HCT116 (cell line): ENCODE data around the gene ISG20. TPM values are rescaled to one million over a fixed set of nuclear protein-coding genes. Genes with fewer than 3 reads are reported as not detected.

ENCODE experiments used
- ATAC-seq: fragments of 200-7000 bp; cut with Tn5 transposase; 2 replicates; pipeline ENCODE4 v1.9.1; 2020; ENCODE audit warnings: mild to moderate bottlenecking, moderate library complexity
- BruUV-seq: library from RNA; stranded (reverse); fragments of 400-500 nt; replicated peaks from 2 replicates; lab custom pipeline; 2021; lab: Mats Ljungman, UMichigan
- CTCF ChIA-PET: fragments of 300-600 bp; sonication (Branson Sonifier 250); formaldehyde crosslinking; loops from one replicate; lab custom pipeline; 2021; ENCODE audit warnings: antibody characterized with exemption; lab: Charles Lee
- POLR2A ChIA-PET: fragments of 300-600, 350-600 bp; sonication (Branson Sonifier 250); formaldehyde crosslinking; loops from one replicate; lab custom pipeline; 2021; ENCODE audit warnings: antibody characterized with exemption; lab: Charles Lee
- RAD21 ChIA-PET, 2 experiments: fragments of 300-600 bp; sonication (Branson Sonifier 250); formaldehyde crosslinking; loops; one replicate each; lab custom pipeline; 2023; ENCODE audit warnings: low total read pairs in 2 of 2; ENCODE audit not compliant: uncharacterized antibody in 2 of 2, unreplicated experiment in 2 of 2, low non-redundant PET in 1 of 2; lab: Charles Lee
- DNase-seq: peaks from one replicate; pipeline ENCODE4 v3.0.0-alpha.2; 2010; ENCODE audit warnings: low read depth, low spot score
- H2AFZ ChIP-seq: fragments of 200-600 bp; shearing (Covaris generic), sonication (generic); 2 replicates; pipeline ENCODE4 v1.6.1; 2017; ENCODE audit warnings: low read depth, mixed run types, mixed read lengths, antibody characterized with exemption, low read length; ENCODE audit not compliant: poor library complexity, severe bottlenecking
- H3K27ac ChIP-seq: 2 replicates; pipeline ENCODE4 v1.5.1; 2012; ENCODE audit warnings: low read depth, low read length
- H3K27me3 ChIP-seq: fragments of 200-600 bp; sonication (generic); 2 replicates; pipeline ENCODE4 v1.6.1; 2016; ENCODE audit warnings: mixed run types, low read length, mixed read lengths; ENCODE audit not compliant: insufficient read depth
- H3K36me3 ChIP-seq, 2 experiments: fragments of 200-500 bp in 1 of 2; fragments of 200-600 bp in 1 of 2; sonication (Bioruptor generic) in 1 of 2; sonication (generic) in 1 of 2; 2 replicates each; pipeline versions ENCODE4 v1.5.1 to v1.6.1; 2014 to 2016; ENCODE audit warnings: low read length in 2 of 2, inconsistent platforms in 1 of 2, mixed read lengths in 1 of 2, mixed run types in 1 of 2; ENCODE audit not compliant: insufficient read depth in 2 of 2, control insufficient read depth in 1 of 2
- H3K4me1 ChIP-seq, 2 experiments: fragments of 200-600 bp in 1 of 2; sonication (generic) in 1 of 2; 2 replicates each; pipeline versions ENCODE4 v1.5.1 to v1.6.1; 2012 to 2017; ENCODE audit warnings: low read length in 2 of 2, inconsistent platforms in 1 of 2, mild to moderate bottlenecking in 1 of 2, mixed read lengths in 1 of 2, mixed run types in 1 of 2, moderate library complexity in 1 of 2; ENCODE audit not compliant: insufficient read depth in 2 of 2, control insufficient read depth in 1 of 2
- H3K4me2 ChIP-seq: fragments of 200-600 bp; sonication (generic); 2 replicates; pipeline ENCODE4 v1.6.1; 2017; ENCODE audit warnings: mixed run types, low read length, mixed read lengths
- H3K4me3 ChIP-seq, 2 experiments: fragments of 200-600 bp in 1 of 2; sonication (generic) in 1 of 2; replicated peaks in 1 of 2; 2 replicates each; pipeline ENCODE4 v1.5.1; 2011 to 2016; ENCODE audit warnings: low read length in 2 of 2, control low read depth in 1 of 2, low read depth in 1 of 2, mild to moderate bottlenecking in 1 of 2, mixed read lengths in 1 of 2, mixed run types in 1 of 2
- H3K79me2 ChIP-seq: fragments of 200-600 bp; sonication (generic); 2 replicates; pipeline ENCODE4 v1.6.1; 2017; ENCODE audit warnings: mild to moderate bottlenecking, mixed run types, low read length, moderate library complexity, mixed read lengths; ENCODE audit not compliant: insufficient read depth
- H3K9ac ChIP-seq: fragments of 200-600 bp; sonication (generic); 2 replicates; pipeline ENCODE4 v1.6.1; 2016; ENCODE audit warnings: low read length, mixed read lengths
- H3K9me2 ChIP-seq: fragments of 200-600 bp; sonication (generic), shearing (Covaris generic); 2 replicates; pipeline ENCODE4 v1.6.1; 2017; ENCODE audit warnings: mixed run types, mild to moderate bottlenecking, moderate library complexity; ENCODE audit not compliant: insufficient read depth
- H3K9me3 ChIP-seq, 2 experiments: fragments of 200-500 bp in 1 of 2; fragments of 200-600 bp in 1 of 2; sonication (Bioruptor generic) in 1 of 2; sonication (generic) in 1 of 2; 2 replicates each; pipeline ENCODE4 v1.6.1; 2014 to 2017; ENCODE audit warnings: low read length in 2 of 2, mixed read lengths in 2 of 2, inconsistent platforms in 1 of 2, low read depth in 1 of 2, mild to moderate bottlenecking in 1 of 2, mixed run types in 1 of 2, moderate library complexity in 1 of 2; ENCODE audit not compliant: control insufficient read depth in 1 of 2, insufficient read depth in 1 of 2
- H4K20me1 ChIP-seq: fragments of 200-600 bp; sonication (generic), shearing (Covaris generic); 2 replicates; pipeline ENCODE4 v1.6.1; 2017; ENCODE audit warnings: mixed run types, mild to moderate bottlenecking, moderate library complexity; ENCODE audit not compliant: insufficient read depth
- EGR1 ChIP-seq: IDR thresholded peaks from 2 replicates; pipeline ENCODE4 v1.6.1; 2012; ENCODE audit warnings: low read depth
- ELF1 ChIP-seq: IDR thresholded peaks from 2 replicates; pipeline ENCODE4 v1.6.1; 2012; ENCODE audit warnings: low read depth, borderline replicate concordance
- EZH2 ChIP-seq: fragments of 200-600 bp; sonication (generic); IDR thresholded peaks from 2 replicates; pipeline ENCODE4 v1.6.1; 2017; ENCODE audit warnings: antibody characterized with exemption, mixed run types
- FOSL1 ChIP-seq: IDR thresholded peaks from 2 replicates; pipeline ENCODE4 v1.6.1; 2012; ENCODE audit warnings: low read depth
- POLR2A ChIP-seq: IDR thresholded peaks from 2 replicates; pipeline ENCODE4 v1.7.0; 2011; ENCODE audit warnings: borderline replicate concordance; ENCODE audit not compliant: insufficient read depth, insufficient read length; ENCODE audit errors: extremely low read depth
- POLR2AphosphoS5 ChIP-seq: IDR thresholded peaks from 2 replicates; pipeline ENCODE4 v1.6.1; 2011; ENCODE audit warnings: mild to moderate bottlenecking, low read depth, low read length, moderate library complexity
- RAD21 ChIP-seq: IDR thresholded peaks from 2 replicates; pipeline ENCODE4 v1.6.1; 2012; ENCODE audit warnings: low read depth, mild to moderate bottlenecking
- SP1 ChIP-seq: IDR thresholded peaks from 2 replicates; pipeline ENCODE4 v1.6.1; 2012; ENCODE audit warnings: low read depth
- SRF ChIP-seq: IDR thresholded peaks from 2 replicates; pipeline ENCODE4 v1.6.1; 2012; ENCODE audit warnings: low read depth
- intact Hi-C: fragments of 100-400 bp; cut with micrococcal nuclease; formaldehyde crosslinking; loops from 2 replicates; pipeline ENCODE4 v1.10.0; 2022
- total RNA-seq: library from RNA; stranded (reverse); gene quantifications from one replicate; pipeline ENCODE4 v1.2.1, GENCODE V29; 2021; ENCODE audit not compliant: unreplicated experiment
- TF ChIP-seq, protein P1 (sequence below): IDR thresholded peaks from 2 replicates; pipeline ENCODE4 v1.6.1; 2012
- TF ChIP-seq, protein P2 (sequence below): IDR thresholded peaks from 2 replicates; pipeline ENCODE4 v1.6.1; 2012
- TF ChIP-seq, protein P3 (sequence below), 3 experiments: fragments of 200-600 bp in 1 of 3; sonication (generic) in 1 of 3; IDR thresholded peaks in 2 of 3; conservative IDR thresholded peaks in 1 of 3; 2 replicates each; pipeline ENCODE4 v1.5.1; 2012 to 2017; ENCODE audit warnings: low read depth in 2 of 3, low read length in 2 of 3, antibody characterized with exemption in 1 of 3, borderline replicate concordance in 1 of 3, control low read depth in 1 of 3, mild to moderate bottlenecking in 1 of 3, mixed read lengths in 1 of 3, mixed run types in 1 of 3, moderate library complexity in 1 of 3; ENCODE audit not compliant: insufficient read depth in 1 of 3
- TF ChIP-seq, protein P4 (sequence below): IDR thresholded peaks from 2 replicates; pipeline ENCODE4 v1.6.1; 2012; ENCODE audit warnings: low read depth

The ISG20 gene
- total RNA-seq, 1 experiment from 2014 or later: 11.0 TPM

DNA sequence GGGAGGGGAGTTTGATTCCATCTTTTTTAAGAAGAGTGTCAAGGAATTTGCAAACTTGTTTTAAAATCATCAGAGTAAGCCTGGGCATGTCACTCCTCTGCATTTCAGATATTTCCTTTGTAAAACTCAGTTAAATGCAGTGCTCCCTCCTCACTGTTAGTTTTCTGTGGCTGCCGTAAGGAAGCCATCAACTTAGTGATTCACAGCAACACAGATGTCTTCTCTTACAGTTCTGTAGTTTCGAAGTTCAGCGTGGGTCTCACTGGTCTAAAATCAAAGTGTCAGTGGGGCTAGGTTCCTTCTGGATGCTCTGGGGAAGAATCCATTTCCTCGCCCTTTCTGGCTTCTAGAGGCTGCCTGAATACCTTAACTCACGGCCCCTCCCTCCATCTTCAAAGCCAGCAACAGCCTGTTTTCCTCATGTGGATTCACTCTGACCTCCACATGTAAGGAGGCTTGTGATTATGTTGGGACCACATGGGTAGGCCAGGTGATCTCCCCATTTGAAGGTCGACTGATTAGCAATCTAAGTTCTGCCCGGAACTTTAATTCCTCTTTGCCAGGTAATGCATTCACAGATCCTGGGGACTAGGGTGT, 12.4 kb downstream of the ISG20 start:
- TF ChIP-seq, protein P1, sequence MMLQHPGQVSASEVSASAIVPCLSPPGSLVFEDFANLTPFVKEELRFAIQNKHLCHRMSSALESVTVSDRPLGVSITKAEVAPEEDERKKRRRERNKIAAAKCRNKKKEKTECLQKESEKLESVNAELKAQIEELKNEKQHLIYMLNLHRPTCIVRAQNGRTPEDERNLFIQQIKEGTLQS: no peak
- TF ChIP-seq, protein P2, sequence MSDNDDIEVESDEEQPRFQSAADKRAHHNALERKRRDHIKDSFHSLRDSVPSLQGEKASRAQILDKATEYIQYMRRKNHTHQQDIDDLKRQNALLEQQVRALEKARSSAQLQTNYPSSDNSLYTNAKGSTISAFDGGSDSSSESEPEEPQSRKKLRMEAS: no peak
- BruUV-seq: no TSS peak
- POLR2A ChIA-PET: no interaction called here
- intact Hi-C loops: no loop called here
- Histone ChIP-seq H3K9me2 (no peaks in the 10 kb centered on the region), H3K9me3 (no peaks in the 10 kb centered on the region), H3K9ac (no peak overlapping the region), H2AFZ (no peak overlapping the region), H3K27ac (no peak overlapping the region), H3K36me3 (no peaks in the 10 kb centered on the region), H3K4me3 (no peak overlapping the region), H4K20me1 (no peaks in the 10 kb centered on the region), H3K4me2 (no peak overlapping the region), H3K79me2 (no peaks in the 10 kb centered on the region), H3K27me3 (no peaks in the 10 kb centered on the region), H3K4me1 (peaks cover 23 to 26% of the 10 kb centered on the region in 2 experiments)
- RAD21 ChIA-PET: no interaction called here
- CTCF ChIA-PET: no interaction called here
- DNase-seq (no peak), ATAC-seq (no peak)

DNA sequence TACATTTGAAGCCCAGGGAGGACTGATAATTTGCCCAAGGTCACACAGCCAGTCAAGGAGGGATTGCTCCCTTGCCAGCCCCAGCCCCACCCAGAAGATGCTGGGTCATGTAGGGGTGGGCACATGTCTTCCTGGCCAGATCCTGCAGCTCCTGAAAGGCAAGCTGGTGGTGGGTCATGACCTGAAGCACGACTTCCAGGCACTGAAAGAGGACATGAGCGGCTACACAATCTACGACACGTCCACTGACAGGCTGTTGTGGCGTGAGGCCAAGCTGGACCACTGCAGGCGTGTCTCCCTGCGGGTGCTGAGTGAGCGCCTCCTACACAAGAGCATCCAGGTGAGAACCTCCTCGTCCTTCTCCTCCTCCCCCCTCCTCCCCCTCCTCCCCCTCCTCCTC, 13.2 kb downstream of the ISG20 start:
- ChIA-PET POLR2A (no interaction called here), CTCF (no interaction called here), RAD21 (no interaction called here)
- BruUV-seq: no TSS peak
- Histone ChIP-seq H2AFZ (no peak overlapping the region), H3K36me3 (no peaks in the 10 kb centered on the region), H3K4me2 (no peak overlapping the region), H3K27ac (no peak overlapping the region), H3K9me2 (no peaks in the 10 kb centered on the region), H3K79me2 (no peaks in the 10 kb centered on the region), H3K9ac (no peak overlapping the region), H3K4me3 (no peak overlapping the region), H3K4me1 (peaks cover 23 to 26% of the 10 kb centered on the region in 2 experiments), H3K27me3 (no peaks in the 10 kb centered on the region), H4K20me1 (no peaks in the 10 kb centered on the region), H3K9me3 (no peaks in the 10 kb centered on the region)
- DNase-seq (no peak), ATAC-seq (no peak)
- TF ChIP-seq SRF (no peak), FOSL1 (no peak), SP1 (no peak), POLR2AphosphoS5 (no peak), EZH2 (no peak), RAD21 (no peak), POLR2A (no peak), EGR1 (no peak), ELF1 (no peak)
- TF ChIP-seq, protein P3, sequence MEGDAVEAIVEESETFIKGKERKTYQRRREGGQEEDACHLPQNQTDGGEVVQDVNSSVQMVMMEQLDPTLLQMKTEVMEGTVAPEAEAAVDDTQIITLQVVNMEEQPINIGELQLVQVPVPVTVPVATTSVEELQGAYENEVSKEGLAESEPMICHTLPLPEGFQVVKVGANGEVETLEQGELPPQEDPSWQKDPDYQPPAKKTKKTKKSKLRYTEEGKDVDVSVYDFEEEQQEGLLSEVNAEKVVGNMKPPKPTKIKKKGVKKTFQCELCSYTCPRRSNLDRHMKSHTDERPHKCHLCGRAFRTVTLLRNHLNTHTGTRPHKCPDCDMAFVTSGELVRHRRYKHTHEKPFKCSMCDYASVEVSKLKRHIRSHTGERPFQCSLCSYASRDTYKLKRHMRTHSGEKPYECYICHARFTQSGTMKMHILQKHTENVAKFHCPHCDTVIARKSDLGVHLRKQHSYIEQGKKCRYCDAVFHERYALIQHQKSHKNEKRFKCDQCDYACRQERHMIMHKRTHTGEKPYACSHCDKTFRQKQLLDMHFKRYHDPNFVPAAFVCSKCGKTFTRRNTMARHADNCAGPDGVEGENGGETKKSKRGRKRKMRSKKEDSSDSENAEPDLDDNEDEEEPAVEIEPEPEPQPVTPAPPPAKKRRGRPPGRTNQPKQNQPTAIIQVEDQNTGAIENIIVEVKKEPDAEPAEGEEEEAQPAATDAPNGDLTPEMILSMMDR (IDR thresholded peaks at IDR 0.05 in 2 of 3, conservative IDR thresholded peaks at IDR 0.05 in 1 of 3; ENCODE audit: borderline replicate concordance in 1 of 3, insufficient read depth in 1 of 3, low read depth in 2 of 3, low read length in 2 of 3): no peak
- TF ChIP-seq, protein P2: no peak
- TF ChIP-seq, protein P4, sequence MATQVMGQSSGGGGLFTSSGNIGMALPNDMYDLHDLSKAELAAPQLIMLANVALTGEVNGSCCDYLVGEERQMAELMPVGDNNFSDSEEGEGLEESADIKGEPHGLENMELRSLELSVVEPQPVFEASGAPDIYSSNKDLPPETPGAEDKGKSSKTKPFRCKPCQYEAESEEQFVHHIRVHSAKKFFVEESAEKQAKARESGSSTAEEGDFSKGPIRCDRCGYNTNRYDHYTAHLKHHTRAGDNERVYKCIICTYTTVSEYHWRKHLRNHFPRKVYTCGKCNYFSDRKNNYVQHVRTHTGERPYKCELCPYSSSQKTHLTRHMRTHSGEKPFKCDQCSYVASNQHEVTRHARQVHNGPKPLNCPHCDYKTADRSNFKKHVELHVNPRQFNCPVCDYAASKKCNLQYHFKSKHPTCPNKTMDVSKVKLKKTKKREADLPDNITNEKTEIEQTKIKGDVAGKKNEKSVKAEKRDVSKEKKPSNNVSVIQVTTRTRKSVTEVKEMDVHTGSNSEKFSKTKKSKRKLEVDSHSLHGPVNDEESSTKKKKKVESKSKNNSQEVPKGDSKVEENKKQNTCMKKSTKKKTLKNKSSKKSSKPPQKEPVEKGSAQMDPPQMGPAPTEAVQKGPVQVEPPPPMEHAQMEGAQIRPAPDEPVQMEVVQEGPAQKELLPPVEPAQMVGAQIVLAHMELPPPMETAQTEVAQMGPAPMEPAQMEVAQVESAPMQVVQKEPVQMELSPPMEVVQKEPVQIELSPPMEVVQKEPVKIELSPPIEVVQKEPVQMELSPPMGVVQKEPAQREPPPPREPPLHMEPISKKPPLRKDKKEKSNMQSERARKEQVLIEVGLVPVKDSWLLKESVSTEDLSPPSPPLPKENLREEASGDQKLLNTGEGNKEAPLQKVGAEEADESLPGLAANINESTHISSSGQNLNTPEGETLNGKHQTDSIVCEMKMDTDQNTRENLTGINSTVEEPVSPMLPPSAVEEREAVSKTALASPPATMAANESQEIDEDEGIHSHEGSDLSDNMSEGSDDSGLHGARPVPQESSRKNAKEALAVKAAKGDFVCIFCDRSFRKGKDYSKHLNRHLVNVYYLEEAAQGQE: no peak
- intact Hi-C loops: no loop called here
